Activated CD8-positive, alpha-beta T cell treated with anti-CD3 and anti-CD28 coated beads for 36 hours (primary cell): Measurements from ENCODE around the gene VDAC1. TPM values are rescaled to one million over a fixed set of nuclear protein-coding genes. Genes with fewer than 3 reads are reported as not detected.
A peak's percentile ranks its signal among the peaks of the same experiment; 100 is the strongest.

Experiments used
- ATAC-seq: fragments of 200-7000 bp; cut with Tn5 transposase; one replicate; pipeline ENCODE4 v1.10.0; 2021; ENCODE audit warnings: mild to moderate bottlenecking, moderate library complexity
- CTCF ChIA-PET: fragments of 350-600 bp; sonication (Branson Sonifier 250); formaldehyde crosslinking; loops from one replicate; lab custom pipeline; 2021; ENCODE audit warnings: antibody characterized with exemption; lab: Charles Lee
- POLR2A ChIA-PET: fragments of 350-600 bp; sonication (Branson Sonifier 250); formaldehyde crosslinking; loops from one replicate; lab custom pipeline; 2021; ENCODE audit warnings: antibody characterized with exemption; lab: Charles Lee
- DNase-seq: peaks from one replicate; pipeline ENCODE4 v3.0.0-alpha.2; 2020
- H3K27ac Mint-ChIP-seq: one replicate; pipeline ENCODE4 v1.8.0; 2021; ENCODE audit warnings: mild to moderate bottlenecking, mixed read lengths
- H3K27me3 Mint-ChIP-seq: one replicate; pipeline ENCODE4 v1.8.0; 2021; ENCODE audit warnings: mixed read lengths
- H3K36me3 Mint-ChIP-seq: one replicate; pipeline ENCODE4 v1.8.0; 2021; ENCODE audit warnings: low read depth, mixed read lengths
- H3K4me1 Mint-ChIP-seq: one replicate; pipeline ENCODE4 v1.8.0; 2021; ENCODE audit warnings: low read depth, mixed read lengths
- H3K4me3 Mint-ChIP-seq: one replicate; pipeline ENCODE4 v1.8.0; 2021; ENCODE audit warnings: mild to moderate bottlenecking, moderate library complexity, mixed read lengths
- H3K9me3 Mint-ChIP-seq: one replicate; pipeline ENCODE4 v1.8.0; 2021; ENCODE audit warnings: mixed read lengths
- CTCF ChIP-seq: fragments of 200-600 bp; IDR thresholded peaks from one replicate; pipeline ENCODE4 v1.8.0; 2022; ENCODE audit warnings: antibody characterized with exemption, mild to moderate bottlenecking
- intact Hi-C: fragments of 100-400 bp; cut with micrococcal nuclease; formaldehyde crosslinking; loops from one replicate; pipeline ENCODE4 v1.10.0; 2022
- total RNA-seq, 2 experiments: library from RNA; stranded (reverse); gene quantifications; one replicate each; pipeline ENCODE4 v1.2.3, GENCODE V29; 2021

VDAC1 gene
- total RNA-seq, 2 experiments from 2014 or later = 481 to 484 TPM

- Mint-ChIP-seq H3K36me3 (no peaks in the 10 kb centered on the region), H3K27me3 (no peaks in the 10 kb centered on the region), H3K9me3 (no peaks in the 10 kb centered on the region), H3K4me3 (peak overlapping the region; percentile 68), H3K27ac (peak overlapping the region; percentile 96), H3K4me1 (peaks cover 57% of the 10 kb centered on the region)
- DNase-seq (no peak), ATAC-seq (no peak)
- TF ChIP-seq CTCF = no peak
- CTCF ChIA-PET = interaction anchor here (1.0 to 2.1 kb wide), 9 partner anchors 8 to 184 kb away, joined by 3 to 11 read pairs (median 4); no protein-coding TSS in a partner anchor
- POLR2A ChIA-PET = interaction anchor here (0.9 to 2.0 kb wide), 4 partner anchors 14 to 39 kb away, joined by 3 to 8 read pairs (median 4); partner anchors contain the start of gene C5orf15
- intact Hi-C loops = loop anchor here (10.0 kb wide), 1 partner anchor 176 kb away; no protein-coding TSS in a partner anchor
These were observed 74.0 kb downstream of the VDAC1 start for GRCh38 chr5:133930813-133931090.

GRCh38 chr5:133930061-133930812, 74.5 kb downstream of the VDAC1 start:
- no peaks in the 10 kb centered on the region for H3K27me3 Mint-ChIP-seq
- no peaks in the 10 kb centered on the region for H3K36me3 Mint-ChIP-seq
- TF ChIP-seq CTCF = no peak
- intact Hi-C loops = loop anchor here (10.0 kb wide), 1 partner anchor 175 kb away; no protein-coding TSS in a partner anchor
- DNase-seq (peak; percentile 90), ATAC-seq (peak; percentile 84)
- ChIA-PET POLR2A (interaction anchor here (0.6 to 2.0 kb wide), 7 partner anchors 8 to 45 kb away, joined by 3 to 8 read pairs (median 4); partner anchors contain the start of gene C5orf15), CTCF (interaction anchor here (0.9 to 2.1 kb wide), 10 partner anchors 8 to 183 kb away, joined by 3 to 11 read pairs (median 4); no protein-coding TSS in a partner anchor)
- peak overlapping the region; percentile 96 for H3K27ac Mint-ChIP-seq
- H3K4me3 Mint-ChIP-seq = peak overlapping the region; percentile 68
- H3K4me1 Mint-ChIP-seq = peaks cover 60% of the 10 kb centered on the region
- H3K9me3 Mint-ChIP-seq = no peaks in the 10 kb centered on the region

GRCh38 chr5:133928587-133929393, 76.0 kb downstream of the VDAC1 start:
- Mint-ChIP-seq H3K4me1 (peaks cover 56% of the 10 kb centered on the region), H3K9me3 (no peaks in the 10 kb centered on the region), H3K36me3 (no peaks in the 10 kb centered on the region), H3K4me3 (peak overlapping the region; percentile 68), H3K27me3 (no peaks in the 10 kb centered on the region), H3K27ac (peak overlapping the region; percentile 96)
- ATAC-seq = no peak
- no peak for TF ChIP-seq CTCF
- intact Hi-C loops = no loop called here
- peak; percentile 25 for DNase-seq
- ChIA-PET CTCF (interaction anchor here (0.7 to 1.2 kb wide), 3 partner anchors 10 to 111 kb away, joined by 3 read pairs; no protein-coding TSS in a partner anchor), POLR2A (interaction anchor here (0.6 to 2.0 kb wide), 4 partner anchors 15 to 276 kb away, joined by 3 to 8 read pairs (median 4); partner anchors contain the start of gene C5orf15)

- ATAC-seq = no peak
- Mint-ChIP-seq H3K4me1 (peaks cover 47% of the 10 kb centered on the region), H3K9me3 (no peaks in the 10 kb centered on the region)
These were observed 77.2 kb downstream of the VDAC1 start for GRCh38 chr5:133927300-133928180.

More at GRCh38 chr5:133927300-133928180, 77.2 kb downstream of the VDAC1 start:
- no peak overlapping the region for H3K4me3 Mint-ChIP-seq
- no peaks in the 10 kb centered on the region for H3K36me3 Mint-ChIP-seq
- CTCF ChIA-PET = no interaction called here
- no peak for TF ChIP-seq CTCF
- no peak for DNase-seq
- POLR2A ChIA-PET = no interaction called here
- no peaks in the 10 kb centered on the region for H3K27me3 Mint-ChIP-seq
- intact Hi-C loops = no loop called here
- peak overlapping the region; percentile 5 for H3K27ac Mint-ChIP-seq
